Measurements from ENCODE around the gene CDH18. TPM values are rescaled to one million over a fixed set of nuclear protein-coding genes. Genes with fewer than 3 reads are reported as not detected.

CDH18 gene
- total RNA-seq = not detected
- not detected for polyA plus RNA-seq
- long read RNA-seq, donor 1 = 0 reads
- long read RNA-seq, donor 2 = 0 reads
- long read RNA-seq, donor 3 = 0 reads
- long read RNA-seq, donor 4 = 0 reads

- intact Hi-C loops (cut with DNase I) = no loop called here
- ATAC-seq (peak; percentile 56 to 77), DNase-seq (peak; percentile 24 to 68 (median 43))
- Histone ChIP-seq H3K4me1 (ENCODE audit: control insufficient read depth, insufficient read depth, low read length) (no peaks in the 10 kb centered on the region), H3K4me3 (ENCODE audit: low read length) (no peak within 1 kb of the TSS), H3K27me3 (ENCODE audit: control insufficient read depth, insufficient read depth) (no peaks in the 10 kb centered on the region), H3K27ac (ENCODE audit: low read length) (no peak within 1 kb of the TSS), H3K9me3 (ENCODE audit: control insufficient read depth, low read length) (no peaks in the 10 kb centered on the region)
- 6% methylated on average over 26 of the region's 26 CpGs for WGBS
Measured at GRCh38 chr5:19987612-19988361, at the start of gene CDH18. Gene CDH18, minus strand, starts transcription at chr5:19988200. Its CDS starts 149,214 bp downstream, at chr5:19838986.

- WGBS = 70% methylated on average over 1 of the region's 1 CpG
Measured at GRCh38 chr5:20034717-20035116, 46.7 kb upstream of the CDH18 start.

GRCh38 chr5:20033881-20034280 is 45.9 kb upstream of the CDH18 start:
- no peak for ATAC-seq
- no peaks in the 10 kb centered on the region for H3K9me3 ChIP-seq (ENCODE audit: control insufficient read depth, low read length)
- no peak for DNase-seq
- no peak overlapping the region for H3K4me3 ChIP-seq (ENCODE audit: low read length)
- no peaks in the 10 kb centered on the region for H3K4me1 ChIP-seq (ENCODE audit: control insufficient read depth, insufficient read depth, low read length)
- intact Hi-C loops (cut with DNase I) = no loop called here
- WGBS = 73% methylated on average over 2 of the region's 2 CpGs
- no peaks in the 10 kb centered on the region for H3K27me3 ChIP-seq (ENCODE audit: control insufficient read depth, insufficient read depth)
- no peak overlapping the region for H3K27ac ChIP-seq (ENCODE audit: low read length)

More at GRCh38 chr5:20034717-20035116, 46.7 kb upstream of the CDH18 start:
- no peak for DNase-seq
- Histone ChIP-seq H3K9me3 (ENCODE audit: control insufficient read depth, low read length) (no peaks in the 10 kb centered on the region), H3K27ac (ENCODE audit: low read length) (no peak overlapping the region), H3K4me1 (ENCODE audit: control insufficient read depth, insufficient read depth, low read length) (no peaks in the 10 kb centered on the region), H3K4me3 (ENCODE audit: low read length) (no peak overlapping the region), H3K27me3 (ENCODE audit: control insufficient read depth, insufficient read depth) (no peaks in the 10 kb centered on the region)
- no peak for ATAC-seq
- intact Hi-C loops (cut with DNase I) = no loop called here

GRCh38 chr5:20032896-20033295 is 44.9 kb upstream of the CDH18 start:
- Histone ChIP-seq H3K4me1 (ENCODE audit: control insufficient read depth, insufficient read depth, low read length) (no peaks in the 10 kb centered on the region), H3K27me3 (ENCODE audit: control insufficient read depth, insufficient read depth) (no peaks in the 10 kb centered on the region), H3K9me3 (ENCODE audit: control insufficient read depth, low read length) (no peaks in the 10 kb centered on the region), H3K27ac (ENCODE audit: low read length) (no peak overlapping the region), H3K4me3 (ENCODE audit: low read length) (no peak overlapping the region)
- ATAC-seq (no peak), DNase-seq (no peak)
- WGBS = 26% methylated on average over 2 of the region's 2 CpGs
- intact Hi-C loops (cut with DNase I) = no loop called here

- Histone ChIP-seq H3K27me3 (ENCODE audit: control insufficient read depth, insufficient read depth) (no peaks in the 10 kb centered on the region), H3K27ac (ENCODE audit: low read length) (no peak overlapping the region), H3K4me3 (ENCODE audit: low read length) (no peak overlapping the region), H3K9me3 (ENCODE audit: control insufficient read depth, low read length) (no peaks in the 10 kb centered on the region), H3K4me1 (ENCODE audit: control insufficient read depth, insufficient read depth, low read length) (no peaks in the 10 kb centered on the region)
- no peak for DNase-seq
- intact Hi-C loops (cut with DNase I) = no loop called here
- no peak for ATAC-seq
Measured at GRCh38 chr5:20030125-20030524, 42.1 kb upstream of the CDH18 start.

- DNase-seq (no peak), ATAC-seq (no peak)
- Histone ChIP-seq H3K4me3 (ENCODE audit: low read length) (no peak overlapping the region), H3K9me3 (ENCODE audit: control insufficient read depth, low read length) (no peaks in the 10 kb centered on the region), H3K27me3 (ENCODE audit: control insufficient read depth, insufficient read depth) (no peaks in the 10 kb centered on the region), H3K27ac (ENCODE audit: low read length) (no peak overlapping the region), H3K4me1 (ENCODE audit: control insufficient read depth, insufficient read depth, low read length) (no peaks in the 10 kb centered on the region)
- WGBS = 42% methylated on average over 3 of the region's 3 CpGs
- intact Hi-C loops (cut with DNase I) = no loop called here
Measured at GRCh38 chr5:20029266-20029665, 41.3 kb upstream of the CDH18 start.

GRCh38 chr5:20028506-20028905 is 40.5 kb upstream of the CDH18 start:
- no peak overlapping the region for H3K4me3 ChIP-seq (ENCODE audit: low read length)
- H3K9me3 ChIP-seq (ENCODE audit: control insufficient read depth, low read length) = no peaks in the 10 kb centered on the region
- no peak for ATAC-seq
- 62% methylated on average over 6 of the region's 6 CpGs for WGBS
- H3K27me3 ChIP-seq (ENCODE audit: control insufficient read depth, insufficient read depth) = no peaks in the 10 kb centered on the region
- intact Hi-C loops (cut with DNase I) = no loop called here
- no peak for DNase-seq
- H3K4me1 ChIP-seq (ENCODE audit: control insufficient read depth, insufficient read depth, low read length) = no peaks in the 10 kb centered on the region
- no peak overlapping the region for H3K27ac ChIP-seq (ENCODE audit: low read length)

GRCh38 chr5:20023686-20024180 is 35.7 kb upstream of the CDH18 start:
- intact Hi-C loops (cut with DNase I) = no loop called here
- Histone ChIP-seq H3K9me3 (ENCODE audit: control insufficient read depth, low read length) (peaks cover 1% of the 10 kb centered on the region), H3K4me1 (ENCODE audit: control insufficient read depth, insufficient read depth, low read length) (no peaks in the 10 kb centered on the region), H3K27ac (ENCODE audit: low read length) (no peak overlapping the region), H3K27me3 (ENCODE audit: control insufficient read depth, insufficient read depth) (no peaks in the 10 kb centered on the region), H3K4me3 (ENCODE audit: low read length) (no peak overlapping the region)
- WGBS = 63% methylated on average over 1 of the region's 1 CpG
- no peak for DNase-seq
- no peak for ATAC-seq

- peaks cover 1% of the 10 kb centered on the region for H3K9me3 ChIP-seq (ENCODE audit: control insufficient read depth, low read length)
- DNase-seq = no peak
- H3K4me1 ChIP-seq (ENCODE audit: control insufficient read depth, insufficient read depth, low read length) = no peaks in the 10 kb centered on the region
- H3K4me3 ChIP-seq (ENCODE audit: low read length) = no peak overlapping the region
- no peak overlapping the region for H3K27ac ChIP-seq (ENCODE audit: low read length)
- intact Hi-C loops (cut with DNase I) = no loop called here
- ATAC-seq = no peak
- H3K27me3 ChIP-seq (ENCODE audit: control insufficient read depth, insufficient read depth) = no peaks in the 10 kb centered on the region
- 70% methylated on average over 2 of the region's 2 CpGs for WGBS
Measured at GRCh38 chr5:20020247-20020646, 32.2 kb upstream of the CDH18 start.

- no peak overlapping the region for H3K27ac ChIP-seq (ENCODE audit: low read length)
- H3K4me3 ChIP-seq (ENCODE audit: low read length) = no peak overlapping the region
- intact Hi-C loops (cut with DNase I) = no loop called here
- no peak for DNase-seq
- WGBS = 62% methylated on average over 1 of the region's 1 CpG
- no peaks in the 10 kb centered on the region for H3K27me3 ChIP-seq (ENCODE audit: control insufficient read depth, insufficient read depth)
- ATAC-seq = no peak
- H3K9me3 ChIP-seq (ENCODE audit: control insufficient read depth, low read length) = peaks cover 1% of the 10 kb centered on the region
- no peaks in the 10 kb centered on the region for H3K4me1 ChIP-seq (ENCODE audit: control insufficient read depth, insufficient read depth, low read length)
Measured at GRCh38 chr5:20017021-20017420, 29.0 kb upstream of the CDH18 start.

- Histone ChIP-seq H3K4me3 (ENCODE audit: low read length) (no peak overlapping the region), H3K9me3 (ENCODE audit: control insufficient read depth, low read length) (no peaks in the 10 kb centered on the region), H3K27ac (ENCODE audit: low read length) (no peak overlapping the region), H3K4me1 (ENCODE audit: control insufficient read depth, insufficient read depth, low read length) (no peaks in the 10 kb centered on the region), H3K27me3 (ENCODE audit: control insufficient read depth, insufficient read depth) (no peaks in the 10 kb centered on the region)
- no peak for DNase-seq
- intact Hi-C loops (cut with DNase I) = no loop called here
- no peak for ATAC-seq
Measured at GRCh38 chr5:20000416-20000815, 12.4 kb upstream of the CDH18 start.
